Left kidney (tissue), 2 donors: ENCODE results near the gene DENND4C. TPM values are rescaled to one million over a fixed set of nuclear protein-coding genes. Genes with fewer than 3 reads are reported as not detected.
"Not testable (repeated sequence)": the region's sequence is repeated elsewhere in the genome, so short reads cannot be mapped to it uniquely, and the experiment has no call there.

Experiments used
- DNase-seq: peaks from one replicate; pipeline ENCODE4 v3.0.0-alpha.2; 2013
- polyA plus RNA-seq: library from polyadenylated mRNA; unstranded; fragments of 120-200 nt; gene quantifications from one replicate; pipeline ENCODE4 v1.2.1, GENCODE V29; 2013; ENCODE audit not compliant: insufficient read length

The DENND4C gene
- polyA plus RNA-seq, 1 donor = 60.6 TPM

GRCh38 chr9:19221326-19221725 is 9.2 kb upstream of the DENND4C start:
- DNase-seq = no peak

- no peak for DNase-seq
Observed at GRCh38 chr9:19223724-19224123, 6.8 kb upstream of the DENND4C start.

GRCh38 chr9:19224563-19224962 is 5.9 kb upstream of the DENND4C start:
- no peak for DNase-seq

- DNase-seq = peak; percentile 82
Observed at GRCh38 chr9:19229595-19230354, 718 bp upstream of the DENND4C start.

GRCh38 chr9:19231126-19231903 is 822 bp downstream of the DENND4C start:
- no peak for DNase-seq

- no peak for DNase-seq
Observed at GRCh38 chr9:19231904-19232822, 1.7 kb downstream of the DENND4C start.

GRCh38 chr9:19232823-19233194 is 2.3 kb downstream of the DENND4C start:
- no peak for DNase-seq

GRCh38 chr9:19233344-19233743 is 2.9 kb downstream of the DENND4C start:
- DNase-seq = no peak

GRCh38 chr9:19239955-19240354 is 9.5 kb downstream of the DENND4C start:
- DNase-seq = no peak

- no peak for DNase-seq
Observed at GRCh38 chr9:19241728-19242127, 11.2 kb downstream of the DENND4C start.

- no peak for DNase-seq
Observed at GRCh38 chr9:19243366-19244033, 13.0 kb downstream of the DENND4C start.

- DNase-seq = no peak
Observed at GRCh38 chr9:19246891-19247290, 16.4 kb downstream of the DENND4C start.

GRCh38 chr9:19247420-19247819 is 16.9 kb downstream of the DENND4C start:
- DNase-seq = no peak

GRCh38 chr9:19250346-19250745 is 19.9 kb downstream of the DENND4C start:
- not testable (repeated sequence) for DNase-seq

- DNase-seq = not testable (repeated sequence)
Observed at GRCh38 chr9:19251203-19251602, 20.7 kb downstream of the DENND4C start.

GRCh38 chr9:19251622-19252021 is 21.1 kb downstream of the DENND4C start:
- DNase-seq = not testable (repeated sequence)

- no peak for DNase-seq
Observed at GRCh38 chr9:19252174-19252884, 21.8 kb downstream of the DENND4C start.

- no peak for DNase-seq
Observed at GRCh38 chr9:19252885-19253219, 22.4 kb downstream of the DENND4C start.

GRCh38 chr9:19255112-19255511 is 24.6 kb downstream of the DENND4C start:
- DNase-seq = no peak

GRCh38 chr9:19255821-19256220 is 25.3 kb downstream of the DENND4C start:
- no peak for DNase-seq

GRCh38 chr9:19259665-19260255 is 29.3 kb downstream of the DENND4C start:
- DNase-seq = not testable (repeated sequence)
